NB4 (cell line): ENCODE results near the gene GTF2A2.

ENCODE experiments used
- CTCF ChIP-seq: IDR thresholded peaks from one replicate; pipeline ENCODE4 v1.5.1; 2012; ENCODE audit warnings: low read depth, low read length
- MYC ChIP-seq: IDR thresholded peaks from 2 replicates; pipeline ENCODE4 v1.6.1; 2011; ENCODE audit warnings: low read depth, low read length
- POLR2A ChIP-seq: IDR thresholded peaks from 2 replicates; pipeline ENCODE4 v1.6.1; 2011; ENCODE audit warnings: mild to moderate bottlenecking; ENCODE audit not compliant: insufficient read length; ENCODE audit errors: extremely low read depth
- TF ChIP-seq, protein P1 (sequence below): IDR thresholded peaks from 2 replicates; pipeline ENCODE4 v1.6.1; 2011; ENCODE audit warnings: low read depth, low read length

- no peak for TF ChIP-seq CTCF
- TF ChIP-seq POLR2A = no peak
- TF ChIP-seq MYC = no peak
- TF ChIP-seq, protein P1, sequence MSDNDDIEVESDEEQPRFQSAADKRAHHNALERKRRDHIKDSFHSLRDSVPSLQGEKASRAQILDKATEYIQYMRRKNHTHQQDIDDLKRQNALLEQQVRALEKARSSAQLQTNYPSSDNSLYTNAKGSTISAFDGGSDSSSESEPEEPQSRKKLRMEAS = no peak
Observed at GRCh38 chr15:59662260-59662659, 4.9 kb upstream of the GTF2A2 start.
